GM19328 (cell line): Measurements from ENCODE around the gene FAM151B.
"Not testable (repeated sequence)": the region's sequence is repeated elsewhere in the genome, so short reads cannot be mapped to it uniquely, and the experiment has no call there.

Experiments used
- ATAC-seq: cut with Tn5 transposase; IDR thresholded peaks from one replicate; pipeline ENCODE4 v1.9.1; 2021; ENCODE audit warnings: mild to moderate bottlenecking, moderate library complexity; ENCODE audit not compliant: unreplicated experiment

The FAM151B gene

GRCh38 chr5:80502800-80503199, 14.9 kb downstream of the FAM151B start:
- ATAC-seq, result no peak

DNA sequence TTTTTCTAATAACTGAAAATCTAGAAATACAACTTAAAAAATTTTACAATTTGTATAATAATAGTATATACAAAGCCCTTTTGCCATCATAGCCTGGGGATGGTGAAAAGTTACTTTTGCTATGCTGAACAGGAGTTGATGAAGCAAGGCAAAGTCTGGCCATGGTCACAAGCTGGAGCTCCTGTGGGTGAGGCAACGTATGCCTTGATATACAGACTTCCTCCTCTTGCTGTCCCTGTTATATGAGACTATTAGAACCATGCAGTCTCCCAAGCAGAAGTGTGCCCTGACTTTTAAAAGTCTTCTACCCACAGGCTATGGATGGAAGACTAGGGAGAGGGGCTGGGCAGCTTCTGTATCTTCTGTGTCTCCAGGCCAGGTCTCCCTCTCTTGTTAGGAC, 15.7 kb downstream of the FAM151B start:
- ATAC-seq, result no peak

DNA sequence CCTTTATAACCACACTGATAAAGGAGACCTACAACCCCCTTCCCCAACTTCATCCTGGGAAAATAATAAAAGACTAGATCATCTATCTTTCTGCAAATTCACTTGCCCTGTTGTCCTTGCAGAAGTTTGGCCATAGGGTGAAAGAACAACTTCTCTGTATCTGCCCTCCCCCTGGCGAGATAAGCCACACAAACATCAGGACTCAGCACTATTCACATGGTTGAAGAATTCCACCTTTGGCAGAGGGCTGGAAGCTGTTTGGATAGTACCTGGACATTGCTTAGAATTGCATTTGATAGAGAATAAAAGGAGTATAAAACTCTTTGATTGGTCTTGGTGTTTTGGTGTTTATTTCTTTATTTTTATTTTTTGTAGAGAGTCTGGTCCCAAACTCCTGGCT, 16.9 kb downstream of the FAM151B start:
- ATAC-seq, result no peak

DNA sequence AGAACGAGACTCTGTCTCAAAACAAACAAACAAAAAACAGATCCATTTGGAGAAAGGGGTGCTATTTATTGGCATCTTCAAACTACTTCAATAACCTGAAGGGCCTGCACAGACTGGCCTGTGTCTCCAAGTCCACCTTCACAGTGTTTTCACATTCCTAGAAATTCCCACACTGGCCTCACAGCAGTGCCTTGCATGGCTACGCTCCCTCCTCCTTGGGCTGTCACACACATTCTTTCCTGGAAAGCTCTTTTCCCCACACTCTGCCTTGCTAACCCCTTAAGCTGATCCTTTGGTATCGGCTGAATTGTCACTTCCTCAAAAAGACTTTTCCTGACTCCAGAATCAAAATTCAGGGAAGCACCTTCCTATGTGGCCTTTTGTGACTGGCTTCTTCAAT, 19.8 kb downstream of the FAM151B start:
- no peak for ATAC-seq

DNA sequence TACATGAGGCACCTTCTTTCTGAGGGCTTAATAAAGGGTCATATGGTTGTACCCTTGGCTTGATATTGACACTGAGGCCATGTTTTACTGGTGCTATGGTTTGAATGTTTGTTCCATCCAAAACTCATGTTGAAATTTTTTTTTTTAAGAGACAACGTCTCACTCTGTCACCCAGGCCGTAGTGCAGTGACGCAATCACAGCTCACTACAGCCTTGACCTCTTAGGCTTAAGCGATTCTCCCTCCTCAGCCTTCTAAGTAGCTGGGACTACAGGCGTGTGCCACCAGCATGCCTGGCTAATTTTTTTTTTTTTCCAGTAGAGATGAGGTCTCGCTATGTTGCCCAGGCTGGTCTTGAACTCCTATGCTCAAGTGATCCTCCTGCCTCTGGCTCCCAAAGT, 20.9 kb downstream of the FAM151B start:
- no peak for ATAC-seq

- ATAC-seq, result no peak
These were observed 21.5 kb downstream of the FAM151B start for GRCh38 chr5:80509362-80509761.

GRCh38 chr5:80516826-80517225, 28.9 kb downstream of the FAM151B start:
- no peak for ATAC-seq

DNA sequence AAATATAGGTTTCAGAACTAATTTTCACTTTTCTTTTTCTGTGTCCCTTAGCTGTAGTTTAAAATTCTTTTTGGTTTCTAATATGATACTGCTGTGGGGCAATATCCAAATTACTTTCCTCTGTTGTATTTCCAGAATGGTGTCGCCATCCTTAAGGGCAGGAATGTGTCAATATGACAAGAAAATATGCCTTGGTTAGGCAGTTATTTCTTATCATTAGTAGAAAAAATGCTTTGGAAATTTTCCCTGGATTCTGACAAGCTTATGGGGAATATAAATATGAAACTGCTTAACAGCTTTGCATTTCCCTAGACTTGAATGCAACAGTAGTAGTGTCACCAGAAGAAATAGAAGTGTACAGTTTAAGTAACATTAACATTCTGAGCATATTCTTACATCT, 52.8 kb downstream of the FAM151B start:
- ATAC-seq, result no peak

GRCh38 chr5:80541392-80541791, 53.5 kb downstream of the FAM151B start:
- no peak for ATAC-seq

GRCh38 chr5:80554646-80555045, 66.7 kb downstream of the FAM151B start:
- ATAC-seq, result no peak

- no peak for ATAC-seq
These were observed 67.2 kb downstream of the FAM151B start for GRCh38 chr5:80555099-80555498.

DNA sequence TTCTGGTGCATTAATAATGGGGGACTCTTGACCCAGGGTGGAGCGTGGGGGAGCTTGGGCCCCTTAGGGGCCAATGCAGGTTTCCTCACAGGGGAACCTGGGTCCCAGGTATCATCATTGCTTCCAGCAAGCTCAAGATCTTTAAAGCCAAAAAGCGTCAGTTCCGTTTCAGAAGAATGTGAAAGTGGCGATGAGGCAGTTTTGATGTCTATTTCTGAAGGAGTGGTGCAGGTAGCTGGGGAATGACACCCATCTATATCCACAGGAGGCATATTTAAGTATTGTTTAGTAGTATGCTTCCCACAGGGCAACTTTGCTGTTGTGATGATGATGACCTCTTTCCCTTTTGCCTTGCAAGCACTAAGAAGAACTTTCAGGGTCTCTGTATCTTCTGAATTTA, 71.3 kb downstream of the FAM151B start:
- ATAC-seq, result no peak

DNA sequence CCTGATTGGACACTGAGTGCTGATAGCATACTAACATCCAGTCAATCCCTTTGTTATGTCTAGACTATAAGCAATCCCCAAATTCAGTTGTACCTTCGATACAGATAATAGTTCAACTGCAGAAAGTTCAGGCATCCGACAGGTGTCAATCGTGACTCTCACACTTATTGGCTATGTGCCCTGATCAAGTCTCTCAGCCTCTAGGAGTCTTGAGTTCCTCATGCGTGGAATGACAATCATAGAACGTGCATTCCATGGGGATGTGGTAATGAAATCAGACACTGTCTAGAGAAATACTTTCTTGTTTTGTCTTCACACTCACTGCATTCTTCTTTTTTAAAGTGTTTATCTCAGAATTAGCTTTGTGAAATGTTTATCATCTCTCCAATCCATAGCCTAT, 77.4 kb downstream of the FAM151B start:
- ATAC-seq, result no peak

- no peak for ATAC-seq
These were observed 78.9 kb downstream of the FAM151B start for GRCh38 chr5:80566711-80567259.

DNA sequence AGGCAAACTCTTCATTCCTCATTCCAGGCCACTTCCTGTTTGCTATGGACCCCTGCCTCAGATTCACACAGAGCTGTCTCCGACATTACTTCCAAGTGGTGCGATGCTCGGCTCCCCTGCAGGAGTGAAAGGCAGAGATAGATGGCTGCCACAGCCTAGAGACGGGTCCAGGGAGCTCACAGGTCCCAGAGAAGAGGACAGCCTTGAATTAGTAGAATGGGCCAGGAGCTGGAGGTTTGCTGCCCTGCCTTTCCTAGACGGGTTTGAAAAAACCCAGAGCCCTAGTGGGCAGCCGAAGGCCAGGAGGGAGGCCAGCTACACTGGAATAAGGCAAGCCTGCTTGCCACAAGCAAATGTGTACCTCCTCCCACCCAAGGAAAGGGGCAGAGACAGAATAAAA, 80.4 kb downstream of the FAM151B start:
- ATAC-seq, result no peak

DNA sequence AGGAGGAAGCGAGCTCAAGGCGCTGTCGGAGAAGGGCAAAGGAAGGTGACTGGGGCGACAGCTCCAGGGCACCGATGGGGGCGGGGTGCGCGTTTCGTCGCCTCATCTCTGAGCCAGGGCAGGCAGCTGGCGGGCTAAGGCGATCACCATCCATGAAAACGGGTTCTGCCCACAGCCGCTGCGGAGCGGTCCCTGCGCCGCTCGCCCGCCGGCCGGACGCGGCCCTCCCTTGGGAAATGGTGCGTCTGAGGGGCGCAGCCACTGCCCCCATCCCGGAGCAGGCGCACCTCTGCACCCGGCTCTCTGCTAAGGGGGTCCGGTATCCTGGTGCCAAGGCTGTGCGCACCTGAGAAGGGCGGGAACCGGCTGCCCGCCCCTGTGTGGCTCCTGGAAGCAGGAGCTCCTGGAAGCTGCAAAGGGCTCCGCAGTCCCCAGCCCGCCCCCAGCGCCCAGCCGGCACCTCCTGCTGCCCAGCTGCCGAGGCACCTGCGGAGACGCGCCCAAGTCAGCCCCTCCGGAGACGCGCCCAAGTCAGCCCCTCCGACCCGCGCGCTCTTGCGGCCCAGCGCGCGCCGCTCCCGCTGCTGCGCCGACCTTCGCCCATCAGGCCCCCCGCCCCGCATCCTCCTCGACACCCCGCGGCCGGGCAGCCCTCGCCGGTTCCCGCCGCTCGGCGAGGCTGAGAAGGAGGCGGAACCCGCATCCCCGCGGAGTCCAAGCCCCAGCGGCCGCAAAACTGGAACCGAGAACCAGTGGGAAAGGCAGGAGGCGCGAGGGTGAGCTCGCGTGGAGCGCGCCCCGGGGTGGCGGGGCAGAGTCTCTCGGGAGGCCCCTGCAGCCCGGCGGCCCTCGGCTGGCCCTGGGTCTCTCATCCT, 81.4 kb downstream of the FAM151B start:
- ATAC-seq, result no peak

DNA sequence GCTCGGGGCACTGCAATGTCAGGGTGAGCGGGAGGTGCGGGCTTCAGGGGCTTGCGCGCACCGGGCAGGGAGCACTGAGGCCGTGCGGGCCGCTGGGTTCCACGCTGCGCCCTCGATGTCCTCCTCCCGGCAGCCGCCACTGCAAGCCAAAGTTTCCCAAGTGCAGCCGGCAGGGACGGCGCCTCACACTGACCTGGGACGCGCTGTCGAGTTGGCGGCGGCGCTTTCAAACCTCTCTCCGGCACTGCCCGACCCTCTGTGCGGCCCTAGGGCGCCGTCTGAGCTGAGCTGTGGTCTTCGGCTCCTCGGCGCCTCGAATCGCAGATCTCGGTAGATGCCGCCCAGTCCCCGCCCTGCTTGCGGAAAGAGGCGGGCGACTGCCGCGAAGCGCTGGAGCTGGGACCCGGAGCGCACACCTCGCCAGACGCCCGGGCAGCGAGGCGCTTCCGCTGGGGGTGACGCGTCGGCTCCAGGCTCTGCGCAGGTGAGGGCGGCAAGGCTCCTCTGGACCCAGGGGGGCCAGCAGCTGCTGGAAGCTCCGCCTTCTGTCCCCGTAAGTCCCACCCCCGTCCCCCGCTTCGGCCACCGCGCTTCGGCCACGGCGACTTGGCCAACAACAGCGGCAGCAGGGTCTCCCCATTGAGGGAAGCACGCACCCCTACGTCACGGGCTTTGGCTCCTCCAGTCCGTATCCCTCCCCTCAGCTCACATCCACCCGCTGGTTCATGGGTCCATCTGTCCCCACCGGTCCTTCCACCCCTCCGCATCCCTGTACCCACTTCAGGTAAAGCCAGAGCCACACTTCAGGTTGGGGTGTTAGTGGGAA, 82.3 kb downstream of the FAM151B start, which contains the start of gene ANKRD34B:
ANKRD34B (minus strand) TSS at position 320 of the 826 bp plus-strand sequence. CDS start 10,261 bp downstream, outside the sequence.
- no peak for ATAC-seq

DNA sequence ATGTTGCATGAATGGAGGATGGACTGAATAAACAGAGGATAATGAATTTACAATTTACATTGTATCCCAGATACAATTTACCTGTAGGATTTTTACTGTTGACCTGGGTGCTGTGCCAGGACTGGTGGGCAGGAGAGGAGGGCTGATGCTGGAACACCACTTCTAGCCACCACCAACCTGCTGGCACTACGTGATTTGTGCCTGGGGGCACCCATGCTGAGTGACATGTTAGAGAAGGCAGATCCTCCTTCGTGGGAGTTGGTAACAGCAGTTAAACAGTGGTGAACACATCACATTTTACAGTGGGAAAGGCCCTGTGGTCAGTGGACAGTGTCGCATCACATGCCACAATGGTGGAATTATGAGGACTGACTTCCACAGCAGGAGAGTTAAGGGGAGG, 85.2 kb downstream of the FAM151B start:
- ATAC-seq, result no peak

DNA sequence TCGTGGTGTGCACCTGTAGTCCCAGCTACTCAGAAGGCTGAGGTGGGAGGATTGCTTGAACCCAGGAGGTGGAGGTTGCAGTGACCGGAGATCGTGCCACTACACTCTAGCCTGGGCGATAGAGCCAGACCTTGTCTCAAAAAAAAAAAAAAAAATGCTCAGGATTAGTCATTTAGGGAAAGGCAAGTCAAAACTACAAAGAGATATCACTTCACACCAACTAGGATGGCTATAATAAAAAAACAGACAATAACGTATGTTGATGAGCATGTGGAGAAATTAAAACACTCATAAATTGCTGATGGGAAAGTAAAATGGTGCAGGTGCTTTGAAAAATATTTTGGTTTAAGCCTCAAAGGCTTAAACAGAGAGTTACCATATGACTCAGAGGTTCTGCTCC, 88.5 kb downstream of the FAM151B start:
- ATAC-seq, result no peak

GRCh38 chr5:80577707-80578106, 89.8 kb downstream of the FAM151B start:
- ATAC-seq, result no peak

DNA sequence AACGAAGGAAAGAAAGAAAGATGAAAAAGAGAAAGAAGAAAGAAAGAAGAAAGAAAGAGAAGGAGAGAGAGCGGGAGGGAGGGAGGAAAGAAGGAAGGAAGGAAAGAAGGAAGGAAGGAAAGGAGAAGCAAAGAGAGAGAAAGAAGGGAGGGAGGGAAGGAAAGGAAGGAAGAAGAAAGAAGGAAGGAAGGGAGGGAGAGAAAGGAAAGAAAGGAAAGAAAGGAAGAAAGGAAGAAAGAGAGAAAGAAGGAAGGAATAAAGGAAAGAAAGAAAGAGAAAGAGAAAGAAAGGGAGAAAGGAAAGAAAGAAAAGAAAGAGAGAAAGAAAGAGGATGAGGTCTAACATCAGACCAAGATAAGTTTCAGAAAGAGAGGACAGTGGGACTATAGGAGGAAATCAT, 91.2 kb downstream of the FAM151B start:
- ATAC-seq, result no peak

DNA sequence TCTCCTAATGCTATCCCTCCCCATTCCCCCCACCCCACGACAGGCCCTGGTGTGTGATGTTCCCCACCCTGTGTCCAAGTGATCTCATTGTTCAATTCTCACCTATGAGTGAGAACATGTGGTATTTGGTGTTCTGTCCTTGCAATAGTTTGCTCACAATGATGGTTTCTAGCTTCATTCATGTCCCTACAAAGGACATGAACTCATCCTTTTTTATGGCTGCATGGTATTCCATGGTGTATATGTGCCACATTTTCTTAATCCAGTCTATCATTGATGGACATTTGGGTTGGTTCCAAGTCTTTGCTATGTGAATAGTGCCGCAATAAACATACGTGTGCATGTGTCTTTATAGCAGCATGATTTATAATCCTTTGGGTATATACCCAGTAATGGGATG, 92.4 kb downstream of the FAM151B start:
- ATAC-seq, result not testable (repeated sequence)
